A549 treated with Mapracorat at 1 μM for 4 hours (cell line): ENCODE data around the gene FHAD1. TPM values are rescaled to one million over a fixed set of nuclear protein-coding genes. Genes with fewer than 3 reads are reported as not detected.

Experiments used
- total RNA-seq: library from RNA; stranded (reverse); fragments of 200-300 nt; extraction: Qiagen RNA extraction; gene quantifications from 5 replicates; pipeline ENCODE4 v1.2.3, GENCODE V29; 2022

FHAD1 gene
- total RNA-seq, result 0.45 to 0.96 TPM (median 0.64 TPM) in 5 replicates

GRCh38 chr1:15246960-15247614 is at the start of gene FHAD1:
TSS of gene FHAD1 (plus strand) at chr1:15247223. CDS start at chr1:15251785, 4,562 bp downstream.

DNA sequence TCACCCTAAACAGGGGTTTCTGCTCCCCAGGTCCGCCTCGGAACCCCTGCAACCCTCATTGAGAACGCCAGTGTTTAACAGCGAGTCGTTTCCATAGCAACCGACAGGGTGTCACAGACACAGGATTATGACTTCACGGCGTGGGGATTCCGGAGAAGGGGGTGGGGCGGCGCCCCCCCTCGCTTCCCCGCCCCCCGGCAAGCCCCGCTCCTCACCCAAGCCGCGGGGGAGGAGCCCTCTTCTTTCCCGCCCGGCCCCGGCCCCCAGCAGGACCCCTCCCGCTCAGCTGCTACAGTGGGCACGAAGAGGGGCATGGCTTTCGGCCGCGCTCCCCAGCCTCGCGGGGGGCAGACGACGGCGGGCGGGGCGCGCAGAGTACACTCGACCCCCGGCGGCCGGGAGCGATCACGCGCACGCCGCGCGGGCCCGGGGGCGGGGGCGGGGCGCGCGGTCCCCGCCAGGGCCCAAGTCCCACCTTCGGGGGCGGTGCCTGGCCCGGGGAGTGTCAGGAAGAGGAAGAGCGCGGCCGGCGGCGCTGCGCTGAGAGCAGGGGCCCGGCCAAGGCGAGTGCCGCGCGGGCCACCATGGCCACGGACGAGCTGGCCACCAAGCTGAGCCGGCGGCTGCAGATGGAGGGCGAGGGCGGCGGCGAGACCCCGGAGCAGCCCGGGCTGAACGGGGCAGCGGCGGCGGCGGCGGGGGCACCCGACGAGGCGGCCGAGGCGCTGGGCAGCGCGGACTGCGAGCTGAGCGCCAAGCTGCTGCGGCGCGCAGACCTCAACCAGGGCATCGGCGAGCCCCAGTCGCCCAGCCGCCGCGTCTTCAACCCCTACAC is 162.6 kb downstream of the FHAD1 start, which contains the start of gene EFHD2:
Gene EFHD2 (plus strand): TSS at position 501 of the 835 bp plus-strand sequence. CDS start 84 bp downstream, at position 585.

Other genes starting within 250 kb of the FHAD1 start
- gene TMEM51, start 93.5 kb upstream of the FHAD1 start, total RNA-seq, result 28.6 to 34.9 TPM (median 31.2 TPM) in 5 replicates
- gene EFHD2, start 162.7 kb downstream of the FHAD1 start, total RNA-seq, result 184 to 299 TPM (median 278 TPM) in 5 replicates
- 1.2 to 2.8 TPM (median 1.4 TPM) in 5 replicates for gene CTRC, start 191.2 kb downstream of the FHAD1 start, total RNA-seq
- gene CELA2A, start 209.5 kb downstream of the FHAD1 start, total RNA-seq, result not detected in 5 replicates
- gene CELA2B, start 228.9 kb downstream of the FHAD1 start, total RNA-seq, result not detected in 5 replicates